Measurements from ENCODE around the gene ZNF576.

ZNF576 gene

GRCh38 chr19:43594710-43595604 is 1.4 kb upstream of the ZNF576 start:
- Histone ChIP-seq H3K9me3 (ENCODE audit: insufficient read depth, low read length) (no peaks in the 10 kb centered on the region), H3K36me3 (ENCODE audit: low read length) (no peaks in the 10 kb centered on the region), H2AFZ (ENCODE audit: low read depth, low read length, severe bottlenecking) (peak overlapping the region; percentile 78), H3K27me3 (ENCODE audit: low read length) (no peaks in the 10 kb centered on the region), H4K20me1 (ENCODE audit: low read depth, low read length) (no peaks in the 10 kb centered on the region), H3F3A (ENCODE audit: insufficient read depth) (no peaks in the 10 kb centered on the region), H3K9ac (ENCODE audit: low read length) (peak overlapping the region; percentile 79), H3K4me2 (ENCODE audit: low read depth, low read length, poor library complexity, severe bottlenecking) (peak overlapping the region; percentile 89), H3K9me2 (replicated peaks; ENCODE audit: insufficient read depth, low read length) (no peaks in the 10 kb centered on the region), H3K4me3 (ENCODE audit: insufficient read depth, low read length, poor library complexity, severe bottlenecking) (peak overlapping the region; percentile 96), H3K79me2 (ENCODE audit: insufficient read depth, low read length) (peaks cover 15% of the 10 kb centered on the region), H3K27ac (ENCODE audit: low read depth, low read length) (peak overlapping the region; percentile 15; the same call in 1 of the 2 replicates)
- TF ChIP-seq EZH2phosphoT487 (conservative IDR thresholded peaks at IDR 0.05; ENCODE audit: low read length) (no peak), CTCF (IDR thresholded peaks at IDR 0.05; ENCODE audit: insufficient read depth, low read length, poor library complexity, severe bottlenecking) (peak; percentile 65)

- H3K27ac ChIP-seq (ENCODE audit: low read depth, low read length) = peak overlapping the region; percentile 15; the same call in 1 of the 2 replicates
- peak overlapping the region; percentile 96 for H3K4me3 ChIP-seq (ENCODE audit: insufficient read depth, low read length, poor library complexity, severe bottlenecking)
- H3K4me2 ChIP-seq (ENCODE audit: low read depth, low read length, poor library complexity, severe bottlenecking) = peak overlapping the region; percentile 89
- H4K20me1 ChIP-seq (ENCODE audit: low read depth, low read length) = no peaks in the 10 kb centered on the region
- no peaks in the 10 kb centered on the region for H3K27me3 ChIP-seq (ENCODE audit: low read length)
- peak overlapping the region; percentile 79 for H3K9ac ChIP-seq (ENCODE audit: low read length)
- H2AFZ ChIP-seq (ENCODE audit: low read depth, low read length, severe bottlenecking) = peak overlapping the region; percentile 78
- peaks cover 15% of the 10 kb centered on the region for H3K79me2 ChIP-seq (ENCODE audit: insufficient read depth, low read length)
- H3K36me3 ChIP-seq (ENCODE audit: low read length) = no peaks in the 10 kb centered on the region
- TF ChIP-seq CTCF (IDR thresholded peaks at IDR 0.05; ENCODE audit: insufficient read depth, low read length, poor library complexity, severe bottlenecking) = no peak
- no peak for TF ChIP-seq EZH2phosphoT487 (conservative IDR thresholded peaks at IDR 0.05; ENCODE audit: low read length)
- H3F3A ChIP-seq (ENCODE audit: insufficient read depth) = no peaks in the 10 kb centered on the region
- no peaks in the 10 kb centered on the region for H3K9me2 ChIP-seq (replicated peaks; ENCODE audit: insufficient read depth, low read length)
- H3K9me3 ChIP-seq (ENCODE audit: insufficient read depth, low read length) = no peaks in the 10 kb centered on the region
These were observed 793 bp upstream of the ZNF576 start for GRCh38 chr19:43595605-43595998.

GRCh38 chr19:43596842-43597461 is 557 bp downstream of the ZNF576 start:
- Histone ChIP-seq H3K27ac (ENCODE audit: low read depth, low read length) (peak overlapping the region; percentile 79), H3K9me3 (ENCODE audit: insufficient read depth, low read length) (no peaks in the 10 kb centered on the region), H3K36me3 (ENCODE audit: low read length) (no peaks in the 10 kb centered on the region), H3K9me2 (replicated peaks; ENCODE audit: insufficient read depth, low read length) (no peaks in the 10 kb centered on the region), H3K27me3 (ENCODE audit: low read length) (no peaks in the 10 kb centered on the region), H4K20me1 (ENCODE audit: low read depth, low read length) (no peaks in the 10 kb centered on the region), H3F3A (ENCODE audit: insufficient read depth) (peaks cover 8% of the 10 kb centered on the region; the same call in 1 of the 2 replicates), H3K4me3 (ENCODE audit: insufficient read depth, low read length, poor library complexity, severe bottlenecking) (peak overlapping the region; percentile 81), H3K4me2 (ENCODE audit: low read depth, low read length, poor library complexity, severe bottlenecking) (peak overlapping the region; percentile 81), H3K79me2 (ENCODE audit: insufficient read depth, low read length) (peaks cover 15% of the 10 kb centered on the region), H2AFZ (ENCODE audit: low read depth, low read length, severe bottlenecking) (peak overlapping the region; percentile 88), H3K9ac (ENCODE audit: low read length) (peak overlapping the region; percentile 79)
- TF ChIP-seq EZH2phosphoT487 (conservative IDR thresholded peaks at IDR 0.05; ENCODE audit: low read length) = no peak
- no peak for TF ChIP-seq CTCF (IDR thresholded peaks at IDR 0.05; ENCODE audit: insufficient read depth, low read length, poor library complexity, severe bottlenecking)

All from SU-DHL-6 (cell line).